ENCODE results near the gene LMO7.

LMO7 gene

GRCh38 chr13:75861786-75862185 lies 225.7 kb downstream of the LMO7 start:
- no peak for DNase-seq

GRCh38 chr13:75864718-75865117 lies 228.6 kb downstream of the LMO7 start:
- no peak for DNase-seq

- DNase-seq, result no peak
These were observed 231.4 kb downstream of the LMO7 start for GRCh38 chr13:75867379-75868117.

- DNase-seq, result no peak
These were observed 233.9 kb downstream of the LMO7 start for GRCh38 chr13:75869981-75870380.

GRCh38 chr13:75870397-75870903 lies 234.3 kb downstream of the LMO7 start:
- no peak for DNase-seq

GRCh38 chr13:75871059-75871458 lies 234.9 kb downstream of the LMO7 start:
- no peak for DNase-seq

- DNase-seq, result no peak
These were observed 236.8 kb downstream of the LMO7 start for GRCh38 chr13:75872980-75873379.

GRCh38 chr13:75873494-75873893 lies 237.4 kb downstream of the LMO7 start:
- DNase-seq, result no peak

GRCh38 chr13:75875450-75875849 lies 239.3 kb downstream of the LMO7 start:
- no peak for DNase-seq

GRCh38 chr13:75876142-75877050 lies 240.3 kb downstream of the LMO7 start:
- peak; percentile 41 for DNase-seq

GRCh38 chr13:75877071-75877470 lies 240.9 kb downstream of the LMO7 start:
- DNase-seq, result no peak

GRCh38 chr13:75879656-75880055 lies 243.5 kb downstream of the LMO7 start:
- DNase-seq, result no peak

GRCh38 chr13:75881109-75881775 lies 245.1 kb downstream of the LMO7 start:
- no peak for DNase-seq

- no peak for DNase-seq
These were observed 246.1 kb downstream of the LMO7 start for GRCh38 chr13:75882261-75882660.

GRCh38 chr13:75889427-75889826 lies 253.3 kb downstream of the LMO7 start:
- no peak for DNase-seq

GRCh38 chr13:75895168-75895567 lies 259.0 kb downstream of the LMO7 start:
- DNase-seq, result no peak

- no peak for DNase-seq
These were observed 260.1 kb downstream of the LMO7 start for GRCh38 chr13:75896271-75896670.

- no peak for DNase-seq
These were observed 261.3 kb downstream of the LMO7 start for GRCh38 chr13:75897386-75897785.

GRCh38 chr13:75901501-75901900 lies 265.4 kb downstream of the LMO7 start:
- no peak for DNase-seq

- no peak for DNase-seq
These were observed 266.3 kb downstream of the LMO7 start for GRCh38 chr13:75902166-75903104.

- no peak for DNase-seq
These were observed 267.9 kb downstream of the LMO7 start for GRCh38 chr13:75904012-75904411.

- no peak for DNase-seq
These were observed 270.2 kb downstream of the LMO7 start for GRCh38 chr13:75906315-75906714.

Measured in activated CD4-positive, alpha-beta T cell treated with anti-CD3 and anti-CD28 coated beads, Interleukin-2, amount 50 U/mL, for 1 hour (primary cell).